HepG2 (cell line): ENCODE measurements around the gene TACC3. TPM values are rescaled to one million over a fixed set of nuclear protein-coding genes. Genes with fewer than 3 reads are reported as not detected.
A peak's percentile ranks its signal among the peaks of the same experiment; 100 is the strongest.

ENCODE experiments used
- EP300 ChIP-seq, 3 experiments: sonication (generic) in 1 of 3; formaldehyde crosslinking in 1 of 3; IDR thresholded peaks; 2 replicates each; pipeline versions ENCODE4 v1.5.1 to v1.6.1; 2011 to 2020; ENCODE audit warnings: low read depth in 2 of 3, low read length in 2 of 3, borderline replicate concordance in 1 of 3, improper control_type of control experiment in 1 of 3, mild to moderate bottlenecking in 1 of 3, missing genetic modification reagents in 1 of 3, moderate library complexity in 1 of 3
- HOXA3 ChIP-seq: sonication (generic); formaldehyde crosslinking; IDR thresholded peaks from 2 replicates; pipeline ENCODE4 v1.5.0; 2020; ENCODE audit warnings: missing genetic modification reagents
- KMT2B ChIP-seq: IDR thresholded peaks from 2 replicates; pipeline ENCODE4 v1.6.1; 2016; ENCODE audit warnings: missing genetic modification reagents, missing compliant biosample characterization
- MED1 ChIP-seq: sonication (generic); formaldehyde crosslinking; IDR thresholded peaks from 2 replicates; pipeline ENCODE4 v1.4.0; 2020; ENCODE audit warnings: missing genetic modification reagents
- NCOR1 ChIP-seq: fragments of 200-600 bp; sonication (generic); IDR thresholded peaks from 2 replicates; pipeline ENCODE4 v1.7.0; 2017; ENCODE audit warnings: antibody characterized with exemption, low read length, borderline replicate concordance
- POLR2AphosphoS5 ChIP-seq: IDR thresholded peaks from 2 replicates; pipeline ENCODE4 v1.6.1; 2012; ENCODE audit warnings: low read depth, low read length
- PRPF4 ChIP-seq: fragments of 200-400 bp; formaldehyde crosslinking; IDR thresholded peaks from 2 replicates; pipeline ENCODE4 v1.6.1; 2016; ENCODE audit warnings: low read length, low read depth; ENCODE audit not compliant: poor library complexity, severe bottlenecking
- RELA ChIP-seq: sonication (generic); formaldehyde crosslinking; IDR thresholded peaks from 2 replicates; pipeline ENCODE4 v1.4.0; 2020; ENCODE audit warnings: missing genetic modification reagents
- RXRB ChIP-seq: IDR thresholded peaks from 2 replicates; pipeline ENCODE4 v1.6.1; 2016; ENCODE audit warnings: borderline replicate concordance, missing genetic modification reagents, missing compliant biosample characterization
- ZNF253 ChIP-seq: sonication (generic); formaldehyde crosslinking; IDR thresholded peaks from 2 replicates; pipeline ENCODE4 v1.8.0; 2022; ENCODE audit warnings: mild to moderate bottlenecking, missing genetic modification reagents, borderline replicate concordance
- ZNF260 ChIP-seq: sonication (generic); formaldehyde crosslinking; IDR thresholded peaks from 2 replicates; pipeline ENCODE4 v1.4.0; 2020; ENCODE audit warnings: missing genetic modification reagents, low read depth, mild to moderate bottlenecking, borderline replicate concordance
- ZNF30 ChIP-seq: sonication (generic); formaldehyde crosslinking; IDR thresholded peaks from 2 replicates; pipeline ENCODE4 v1.5.0; 2020; ENCODE audit warnings: mild to moderate bottlenecking, missing genetic modification reagents
- ZNF329 ChIP-seq: sonication (generic); formaldehyde crosslinking; IDR thresholded peaks from 2 replicates; pipeline ENCODE4 v1.9.0; 2021; ENCODE audit warnings: low read depth, mild to moderate bottlenecking, missing genetic modification reagents
- ZNF496 ChIP-seq: sonication (generic); formaldehyde crosslinking; IDR thresholded peaks from 2 replicates; pipeline ENCODE4 v1.8.1; 2023; ENCODE audit warnings: mild to moderate bottlenecking, moderate library complexity, missing genetic modification reagents; ENCODE audit not compliant: insufficient replicate concordance
- ZNF557 ChIP-seq: sonication (generic); formaldehyde crosslinking; IDR thresholded peaks from 2 replicates; pipeline ENCODE4 v1.4.0; 2020; ENCODE audit warnings: missing genetic modification reagents
- ZNF768 ChIP-seq: sonication (generic); formaldehyde crosslinking; IDR thresholded peaks from 2 replicates; pipeline ENCODE4 v1.4.0; 2020; ENCODE audit warnings: missing genetic modification reagents
- ZNF839 ChIP-seq: sonication (generic); formaldehyde crosslinking; IDR thresholded peaks from 2 replicates; pipeline ENCODE4 v1.4.0; 2020; ENCODE audit warnings: missing genetic modification reagents, mild to moderate bottlenecking, borderline replicate concordance
- polyA plus RNA-seq, 8 experiments: library from polyadenylated mRNA; depleted of rRNA in 3 of 8; stranded (reverse) in 7 of 8; unstranded in 1 of 8; fragments of >200 nt; fragmentation: Illumina TruSeq in 4 of 8; extraction: Trizol in 4 of 8; gene quantifications; 2 replicates each; pipeline versions ENCODE4 v1.2.1 to v1.2.3, GENCODE V29; 2011 to 2016; ENCODE audit warnings: low read depth in 4 of 8, missing spikeins in 1 of 8, mixed read lengths in 1 of 8; ENCODE audit not compliant: insufficient read depth in 1 of 8
- total RNA-seq, 5 experiments: library from RNA; depleted of rRNA; stranded (reverse); fragments of >200 nt; fragmentation: Illumina TruSeq; extraction: Trizol; gene quantifications; 2 replicates each; pipeline ENCODE4 v1.2.3, GENCODE V29; 2016; ENCODE audit warnings: low read depth in 1 of 5
- TF ChIP-seq, protein P1 (sequence below): sonication (generic); formaldehyde crosslinking; IDR thresholded peaks from 2 replicates; pipeline ENCODE4 v1.9.0; 2022; ENCODE audit warnings: missing genetic modification reagents, mild to moderate bottlenecking, borderline replicate concordance
- TF ChIP-seq, protein P2 (sequence below): sonication (generic); formaldehyde crosslinking; IDR thresholded peaks from 2 replicates; pipeline ENCODE4 v1.4.0; 2020; ENCODE audit warnings: mild to moderate bottlenecking, missing genetic modification reagents
- TF ChIP-seq, protein P3 (sequence below): sonication (generic); formaldehyde crosslinking; IDR thresholded peaks from 2 replicates; pipeline ENCODE4 v1.5.0; 2020; ENCODE audit warnings: missing genetic modification reagents
- TF ChIP-seq, protein P4 (sequence below), 2 experiments: sonication (generic) in 1 of 2; formaldehyde crosslinking in 1 of 2; IDR thresholded peaks; 2 replicates each; pipeline versions ENCODE4 v1.4.0 to v1.6.1; 2018 to 2020; ENCODE audit warnings: missing genetic modification reagents in 2 of 2, borderline replicate concordance in 1 of 2, low read depth in 1 of 2, mild to moderate bottlenecking in 1 of 2, missing biosample characterization in 1 of 2
- TF ChIP-seq, protein P5 (sequence below): sonication (generic); formaldehyde crosslinking; IDR thresholded peaks from 2 replicates; pipeline ENCODE4 v1.8.1; 2023; ENCODE audit warnings: mild to moderate bottlenecking, missing genetic modification reagents, borderline replicate concordance
- TF ChIP-seq, protein P6 (sequence below): sonication (generic); IDR thresholded peaks from 2 replicates; pipeline ENCODE4 v1.6.1; 2016; ENCODE audit warnings: low read depth, borderline replicate concordance

Gene TACC3
- total and polyA plus RNA-seq, 2 of the 13 experiments (the other 11 are each of a cell fraction or from before 2014, with no cell fraction given), result 20.3 to 21.2 TPM

DNA sequence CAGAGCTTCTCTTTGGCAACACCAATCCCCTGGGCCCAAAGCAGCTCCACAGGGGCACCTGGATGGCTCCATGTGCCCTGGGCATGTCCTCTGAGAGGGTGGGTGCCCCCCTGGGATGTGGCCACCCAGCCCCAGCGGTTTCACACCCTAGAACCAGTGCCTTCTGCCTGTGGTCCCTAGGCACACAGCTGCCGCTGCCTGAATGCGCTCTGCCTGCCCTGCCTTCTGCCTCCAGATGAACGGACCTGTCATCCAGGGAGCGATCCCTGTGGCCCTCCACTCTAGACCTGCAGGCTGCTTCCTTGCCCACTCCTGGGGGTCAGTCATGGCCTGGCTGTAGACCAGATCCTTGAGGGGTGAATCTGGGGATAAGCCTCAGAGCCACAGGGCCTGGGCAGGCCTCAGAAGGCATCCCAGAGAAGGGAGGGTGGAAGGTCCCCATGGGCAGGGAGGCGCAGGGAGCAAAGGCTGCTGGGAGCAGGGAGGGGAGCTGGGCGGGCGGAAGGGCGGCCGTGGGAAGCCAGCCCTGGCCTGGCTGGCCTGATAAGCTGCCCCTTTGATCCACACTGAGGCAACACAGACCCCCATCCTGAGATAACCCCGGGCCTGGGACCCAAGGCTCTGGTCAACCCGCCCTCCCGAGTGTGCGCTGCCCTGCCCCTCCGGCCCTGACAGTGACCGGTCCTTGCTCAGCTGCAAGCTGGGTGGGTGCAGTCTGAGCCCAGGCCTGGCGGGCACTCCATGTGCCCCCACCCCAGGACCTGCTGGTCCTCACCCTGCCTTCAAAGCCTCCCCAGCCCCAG is 63.7 kb downstream of the TACC3 start (continued):
- TF ChIP-seq ZNF329 (CRISPR knock-in tag), result 0 out of 2 replicates have a peak, but pooled peaks have one; percentile 66
- no peak for TF ChIP-seq ZNF496 (CRISPR knock-in tag)
- TF ChIP-seq NCOR1, result peak; percentile 50; the same call in 1 of the 2 replicates
- TF ChIP-seq, protein P1, sequence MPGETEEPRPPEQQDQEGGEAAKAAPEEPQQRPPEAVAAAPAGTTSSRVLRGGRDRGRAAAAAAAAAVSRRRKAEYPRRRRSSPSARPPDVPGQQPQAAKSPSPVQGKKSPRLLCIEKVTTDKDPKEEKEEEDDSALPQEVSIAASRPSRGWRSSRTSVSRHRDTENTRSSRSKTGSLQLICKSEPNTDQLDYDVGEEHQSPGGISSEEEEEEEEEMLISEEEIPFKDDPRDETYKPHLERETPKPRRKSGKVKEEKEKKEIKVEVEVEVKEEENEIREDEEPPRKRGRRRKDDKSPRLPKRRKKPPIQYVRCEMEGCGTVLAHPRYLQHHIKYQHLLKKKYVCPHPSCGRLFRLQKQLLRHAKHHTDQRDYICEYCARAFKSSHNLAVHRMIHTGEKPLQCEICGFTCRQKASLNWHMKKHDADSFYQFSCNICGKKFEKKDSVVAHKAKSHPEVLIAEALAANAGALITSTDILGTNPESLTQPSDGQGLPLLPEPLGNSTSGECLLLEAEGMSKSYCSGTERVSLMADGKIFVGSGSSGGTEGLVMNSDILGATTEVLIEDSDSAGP (CRISPR knock-in tag), result no peak
- no peak for TF ChIP-seq PRPF4
- TF ChIP-seq, protein P2, sequence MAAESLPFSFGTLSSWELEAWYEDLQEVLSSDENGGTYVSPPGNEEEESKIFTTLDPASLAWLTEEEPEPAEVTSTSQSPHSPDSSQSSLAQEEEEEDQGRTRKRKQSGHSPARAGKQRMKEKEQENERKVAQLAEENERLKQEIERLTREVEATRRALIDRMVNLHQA (CRISPR knock-in tag), result no peak
- TF ChIP-seq, protein P3, sequence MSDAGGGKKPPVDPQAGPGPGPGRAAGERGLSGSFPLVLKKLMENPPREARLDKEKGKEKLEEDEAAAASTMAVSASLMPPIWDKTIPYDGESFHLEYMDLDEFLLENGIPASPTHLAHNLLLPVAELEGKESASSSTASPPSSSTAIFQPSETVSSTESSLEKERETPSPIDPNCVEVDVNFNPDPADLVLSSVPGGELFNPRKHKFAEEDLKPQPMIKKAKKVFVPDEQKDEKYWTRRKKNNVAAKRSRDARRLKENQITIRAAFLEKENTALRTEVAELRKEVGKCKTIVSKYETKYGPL (CRISPR knock-in tag), result no peak
- TF ChIP-seq, protein P4, sequence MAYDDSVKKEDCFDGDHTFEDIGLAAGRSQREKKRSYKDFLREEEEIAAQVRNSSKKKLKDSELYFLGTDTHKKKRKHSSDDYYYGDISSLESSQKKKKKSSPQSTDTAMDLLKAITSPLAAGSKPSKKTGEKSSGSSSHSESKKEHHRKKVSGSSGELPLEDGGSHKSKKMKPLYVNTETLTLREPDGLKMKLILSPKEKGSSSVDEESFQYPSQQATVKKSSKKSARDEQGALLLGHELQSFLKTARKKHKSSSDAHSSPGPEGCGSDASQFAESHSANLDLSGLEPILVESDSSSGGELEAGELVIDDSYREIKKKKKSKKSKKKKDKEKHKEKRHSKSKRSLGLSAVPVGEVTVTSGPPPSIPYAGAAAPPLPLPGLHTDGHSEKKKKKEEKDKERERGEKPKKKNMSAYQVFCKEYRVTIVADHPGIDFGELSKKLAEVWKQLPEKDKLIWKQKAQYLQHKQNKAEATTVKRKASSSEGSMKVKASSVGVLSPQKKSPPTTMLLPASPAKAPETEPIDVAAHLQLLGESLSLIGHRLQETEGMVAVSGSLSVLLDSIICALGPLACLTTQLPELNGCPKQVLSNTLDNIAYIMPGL (CRISPR knock-in tag; IDR thresholded peaks at IDR 0.05; ENCODE audit: borderline replicate concordance in 1 of 2, low read depth in 1 of 2), result peak; percentile 74 to 81; a peak in 3 of 4 replicates
- peak; percentile 89 for TF ChIP-seq MED1 (CRISPR knock-in tag)
- peak in 1 of 2 experiments; percentile 85; a peak in 1 of 4 replicates for TF ChIP-seq EP300 (IDR thresholded peaks at IDR 0.05; ENCODE audit: low read depth in 2 of 2, low read length in 2 of 2)
- TF ChIP-seq EP300 (CRISPR knock-in tag; IDR thresholded peaks at IDR 0.05; ENCODE audit: borderline replicate concordance), result peak; percentile 38
- TF ChIP-seq ZNF30 (CRISPR knock-in tag), result no peak
- TF ChIP-seq ZNF839 (CRISPR knock-in tag), result no peak
- TF ChIP-seq, protein P5, sequence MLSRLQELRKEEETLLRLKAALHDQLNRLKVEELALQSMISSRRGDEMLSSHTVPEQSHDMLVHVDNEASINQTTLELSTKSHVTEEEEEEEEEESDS (CRISPR knock-in tag), result no peak; the same call in 1 of the 2 replicates
- TF ChIP-seq RXRB, result peak; percentile 94
- TF ChIP-seq POLR2AphosphoS5, result peak; percentile 53; the same call in 1 of the 2 replicates
- TF ChIP-seq HOXA3 (CRISPR knock-in tag), result peak; percentile 83
- no peak for TF ChIP-seq ZNF768
- TF ChIP-seq, protein P6, sequence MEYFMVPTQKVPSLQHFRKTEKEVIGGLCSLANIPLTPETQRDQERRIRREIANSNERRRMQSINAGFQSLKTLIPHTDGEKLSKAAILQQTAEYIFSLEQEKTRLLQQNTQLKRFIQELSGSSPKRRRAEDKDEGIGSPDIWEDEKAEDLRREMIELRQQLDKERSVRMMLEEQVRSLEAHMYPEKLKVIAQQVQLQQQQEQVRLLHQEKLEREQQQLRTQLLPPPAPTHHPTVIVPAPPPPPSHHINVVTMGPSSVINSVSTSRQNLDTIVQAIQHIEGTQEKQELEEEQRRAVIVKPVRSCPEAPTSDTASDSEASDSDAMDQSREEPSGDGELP, result peak; percentile 74; the same call in 1 of the 2 replicates
- no peak for TF ChIP-seq ZNF253 (CRISPR knock-in tag)
- TF ChIP-seq RELA (CRISPR knock-in tag), result no peak; the same call in 1 of the 2 replicates
- no peak for TF ChIP-seq ZNF260 (CRISPR knock-in tag)
- TF ChIP-seq KMT2B, result no peak
- TF ChIP-seq ZNF557 (CRISPR knock-in tag), result no peak
